GM18951 (cell line): ENCODE data around the gene NRXN2.
"Not testable (repeated sequence)": the region's sequence is repeated elsewhere in the genome, so short reads cannot be mapped to it uniquely, and the experiment has no call there.

Source experiments
- POLR2A ChIP-seq: IDR thresholded peaks from 4 replicates; pipeline ENCODE4 v1.6.1; 2011; ENCODE audit warnings: mild to moderate bottlenecking; ENCODE audit not compliant: insufficient read length, insufficient read depth; ENCODE audit errors: extremely low read depth
- in situ Hi-C: fragments of 300-500 bp; cut with MboI; formaldehyde crosslinking; loops from one replicate; pipeline ENCODE4 v1.12.0; 2022; ENCODE audit warnings: low sequenced_read_pairs, mixed read lengths, inconsistent platforms; ENCODE audit not compliant: unreplicated experiment

The NRXN2 gene

GRCh38 chr11:64566915-64567891, 155.8 kb downstream of the NRXN2 start:
- in situ Hi-C loops = no loop called here
- no peak for TF ChIP-seq POLR2A

DNA sequence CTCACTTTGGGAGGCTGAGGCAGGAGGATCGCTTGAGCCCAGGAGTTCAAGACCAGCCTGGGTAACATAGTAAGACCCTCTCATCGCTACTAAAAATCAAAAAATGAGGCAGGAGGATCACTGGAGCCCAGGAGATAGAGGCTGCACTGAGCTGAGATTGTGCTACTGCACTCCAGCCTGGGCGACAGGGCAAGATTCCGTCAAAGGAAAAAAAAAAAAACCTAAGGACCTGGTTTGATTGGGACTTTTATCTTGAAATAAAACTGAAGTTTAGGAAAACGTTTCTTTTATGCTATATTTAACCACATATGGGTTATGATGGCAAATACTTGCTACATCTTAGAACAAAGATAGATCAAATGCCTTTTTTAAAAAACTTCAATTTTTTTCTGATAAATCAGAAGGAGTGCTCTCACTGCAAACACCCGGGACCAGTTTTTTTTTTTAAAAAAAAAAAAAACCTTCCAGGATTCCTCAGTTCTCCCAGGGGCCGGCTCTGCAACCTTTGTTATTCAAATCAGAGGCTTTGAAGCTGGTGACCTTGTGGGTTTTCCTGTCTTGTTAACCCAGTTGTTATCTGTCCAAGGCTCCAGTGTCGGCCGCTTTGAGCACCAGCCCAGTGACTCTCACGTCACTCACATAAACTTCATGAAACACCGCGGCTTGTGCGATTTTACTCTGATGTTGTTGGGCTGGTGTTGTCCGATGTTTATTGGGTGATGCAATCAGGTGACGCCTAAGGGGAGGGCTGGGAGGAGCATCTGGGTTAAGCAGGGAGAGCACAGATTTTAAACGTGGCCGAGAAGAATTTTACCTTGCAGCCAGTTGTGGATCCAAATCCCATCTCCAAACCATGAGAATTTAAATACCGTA, 156.7 kb downstream of the NRXN2 start:
- TF ChIP-seq POLR2A = no peak
- in situ Hi-C loops = no loop called here

DNA sequence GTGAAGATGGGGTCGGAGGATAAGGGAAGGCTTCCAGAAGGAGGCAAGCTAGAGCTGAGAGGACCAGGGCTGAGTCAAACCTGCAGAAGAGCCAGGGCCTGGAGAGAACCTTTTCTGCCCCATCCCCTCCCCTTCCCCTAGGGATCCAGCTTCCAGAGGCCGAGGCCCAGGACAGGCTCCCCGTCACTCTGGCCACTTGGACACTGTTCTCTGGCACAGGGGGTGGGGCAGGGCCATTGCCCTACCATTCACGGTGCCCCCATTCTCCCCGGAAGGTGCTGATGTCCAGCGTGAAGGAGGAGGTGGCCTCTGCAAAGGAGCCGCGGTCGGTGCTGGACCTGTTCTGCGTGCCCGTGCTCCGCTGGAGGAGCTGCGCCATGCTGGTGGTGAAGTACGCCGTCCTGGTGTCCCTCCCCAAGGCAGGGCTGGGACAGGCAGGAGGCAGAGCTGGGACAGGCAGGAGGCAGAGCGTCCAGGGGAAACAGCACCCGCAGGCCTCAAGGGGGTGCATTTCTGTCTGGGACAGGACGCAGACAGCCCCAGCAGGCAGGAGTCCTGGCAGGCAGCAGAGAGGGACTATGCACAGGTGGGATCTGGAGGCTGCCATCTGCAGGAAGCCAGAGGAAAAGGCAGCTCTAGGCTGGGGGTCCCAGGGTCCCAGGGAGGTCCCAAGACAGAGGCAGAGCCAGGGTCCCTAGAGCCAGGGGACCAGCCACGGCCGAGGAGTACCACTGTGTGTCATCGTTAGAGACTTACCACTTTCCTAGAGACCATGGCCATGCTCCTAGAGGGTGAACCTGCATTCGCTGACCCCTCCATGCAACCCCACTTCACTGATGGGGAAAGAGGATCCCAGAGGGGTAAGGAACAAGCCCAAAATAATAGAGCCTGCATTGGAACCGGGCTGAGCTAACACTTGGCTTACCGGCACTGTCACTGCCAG, 157.8 kb downstream of the NRXN2 start:
- in situ Hi-C loops = no loop called here
- no peak for TF ChIP-seq POLR2A

DNA sequence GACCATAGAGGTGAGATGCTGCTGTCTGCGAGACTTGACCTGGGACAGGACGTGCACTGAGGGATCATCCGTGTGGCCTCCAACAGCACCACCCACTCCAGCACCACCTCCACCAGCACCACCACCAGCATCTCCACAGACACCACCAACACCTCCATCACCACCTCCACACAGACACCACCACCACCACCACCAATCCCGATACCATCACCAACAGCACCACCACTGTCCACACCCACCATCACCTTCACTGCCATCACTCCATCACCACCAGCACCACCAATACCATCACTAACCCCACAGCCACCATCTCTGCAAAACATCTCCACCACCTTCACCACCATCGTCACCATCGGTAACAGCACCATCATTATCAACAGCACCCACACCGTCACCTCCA, 158.6 kb downstream of the NRXN2 start:
- no peak for TF ChIP-seq POLR2A
- in situ Hi-C loops = no loop called here

GRCh38 chr11:64563966-64564365, 159.0 kb downstream of the NRXN2 start:
- no peak for TF ChIP-seq POLR2A
- in situ Hi-C loops = no loop called here

- no peak for TF ChIP-seq POLR2A
- in situ Hi-C loops = no loop called here
These were observed 160.2 kb downstream of the NRXN2 start for GRCh38 chr11:64562723-64563351.

- TF ChIP-seq POLR2A = no peak
- in situ Hi-C loops = no loop called here
These were observed 160.8 kb downstream of the NRXN2 start for GRCh38 chr11:64561984-64562722.

DNA sequence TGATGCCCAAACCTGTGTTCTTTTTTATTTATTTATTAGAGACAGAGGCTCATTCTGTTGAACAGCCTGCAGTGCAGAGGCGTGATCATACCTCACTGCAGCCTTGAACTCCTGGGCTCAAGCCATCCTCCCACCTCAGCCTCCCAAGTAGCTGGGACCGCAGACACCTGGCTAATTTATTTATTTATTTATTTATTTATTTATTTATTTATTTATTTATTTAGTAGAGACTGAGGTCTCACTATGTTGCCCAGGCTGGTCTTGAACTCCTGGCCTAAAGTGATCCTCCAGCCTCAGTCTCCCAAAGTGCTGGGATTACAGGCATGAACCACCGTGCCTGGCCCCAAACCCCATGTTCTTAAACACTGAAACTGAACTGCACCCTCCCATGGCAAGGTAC, 161.6 kb downstream of the NRXN2 start:
- in situ Hi-C loops = not testable (repeated sequence)

DNA sequence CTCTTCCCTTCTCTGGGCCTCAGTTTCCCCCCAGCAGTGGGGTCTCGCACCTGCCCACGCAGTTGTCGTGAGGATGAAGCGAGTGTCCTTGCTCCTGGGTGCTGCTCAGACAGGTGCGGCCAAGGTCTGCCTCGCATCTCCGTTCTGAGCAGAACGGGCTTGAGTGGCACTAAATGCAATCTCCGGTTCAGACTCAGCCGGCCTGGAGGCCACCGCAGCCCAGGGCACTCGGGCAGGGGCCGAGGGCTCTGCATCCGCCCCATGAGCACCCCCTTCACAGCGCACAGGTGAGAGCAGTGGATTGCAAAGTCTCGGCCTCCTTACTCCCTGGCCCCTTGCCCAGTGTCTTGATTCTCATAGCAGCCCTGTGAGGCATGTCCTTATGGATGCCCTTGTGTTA, 162.1 kb downstream of the NRXN2 start:
- in situ Hi-C loops = no loop called here
- no peak for TF ChIP-seq POLR2A

DNA sequence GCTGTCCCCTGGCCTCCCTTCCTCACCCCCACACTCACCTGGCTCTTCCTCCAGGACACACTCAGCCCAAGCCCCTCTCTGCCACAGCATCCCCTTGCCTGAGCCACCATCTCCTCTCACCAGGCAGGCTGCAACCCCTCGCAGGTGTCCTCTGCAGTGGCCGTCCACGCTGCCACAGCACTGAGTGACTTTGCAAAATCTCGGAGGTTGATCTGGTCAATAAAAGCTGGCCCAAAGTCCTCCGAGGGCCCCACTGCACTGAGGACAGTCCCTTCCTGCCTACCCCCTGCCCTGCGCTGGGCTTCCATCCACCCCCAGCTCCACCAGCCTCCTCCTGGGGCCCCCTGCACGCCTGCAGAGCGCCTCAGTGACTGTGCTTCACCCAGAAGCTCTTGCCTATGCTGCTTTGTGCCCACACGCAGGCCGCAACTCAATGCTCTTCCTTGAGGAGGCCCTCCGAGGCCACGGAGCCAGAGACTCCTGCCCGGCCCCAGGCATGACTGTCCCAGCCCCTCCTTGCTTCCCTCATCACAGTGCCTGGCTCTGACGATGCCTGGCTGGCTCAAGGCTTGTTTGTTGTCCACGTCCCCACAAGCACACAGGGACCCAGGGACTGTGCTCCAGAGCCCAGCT, 162.7 kb downstream of the NRXN2 start:
- TF ChIP-seq POLR2A = no peak

More for the DNA sequence above, 162.7 kb downstream of the NRXN2 start:
- in situ Hi-C loops = no loop called here
